H1 (cell line): Measurements from ENCODE around the gene AP1M1. TPM values are rescaled to one million over a fixed set of nuclear protein-coding genes. Genes with fewer than 3 reads are reported as not detected.

Source experiments
- CREB1 ChIP-seq: IDR thresholded peaks from 2 replicates; pipeline ENCODE4 v1.6.1; 2012; ENCODE audit warnings: inconsistent platforms
- SIRT6 ChIP-seq: IDR thresholded peaks from one replicate; pipeline ENCODE4 v1.7.1; 2012; ENCODE audit warnings: low read length, inconsistent platforms
- SP2 ChIP-seq: IDR thresholded peaks from 2 replicates; pipeline ENCODE4 v1.6.1; 2012; ENCODE audit warnings: mild to moderate bottlenecking, low read length, inconsistent platforms
- SRF ChIP-seq: IDR thresholded peaks from 2 replicates; pipeline ENCODE4 v1.6.1; 2011; ENCODE audit warnings: mild to moderate bottlenecking, low read depth, low read length, moderate library complexity
- TEAD4 ChIP-seq: IDR thresholded peaks from 2 replicates; pipeline ENCODE4 v1.6.1; 2012; ENCODE audit warnings: low read depth, low read length, inconsistent platforms, mixed read lengths
- polyA plus RNA-seq, 7 experiments: library from polyadenylated mRNA; depleted of rRNA in 3 of 7; stranded (reverse) in 5 of 7; unstranded in 2 of 7; fragments of >200 nt in 5 of 7; fragments of 200-250 nt in 2 of 7; gene quantifications; 1 replicate in 5 of 7; 2 replicates in 1 of 7; 4 replicates in 1 of 7; pipeline versions ENCODE4 v1.2.1 to v1.2.3, GENCODE V29; 2011 to 2013; ENCODE audit warnings: missing spikeins in 2 of 7, mixed read lengths in 2 of 7
- total RNA-seq: library from RNA; stranded (reverse); fragmentation: NEBNext Ultra II Directional; extraction: Animal tissue kit (Norgen Biotek cat#: 25700); gene quantifications from 2 replicates; pipeline ENCODE4 v1.2.1, GENCODE V29; 2021

Gene AP1M1
- total and polyA plus RNA-seq, 2 of the 8 experiments (the other 6 are each of a cell fraction or from before 2014, with no cell fraction given) = 30.9 to 37.5 TPM

DNA sequence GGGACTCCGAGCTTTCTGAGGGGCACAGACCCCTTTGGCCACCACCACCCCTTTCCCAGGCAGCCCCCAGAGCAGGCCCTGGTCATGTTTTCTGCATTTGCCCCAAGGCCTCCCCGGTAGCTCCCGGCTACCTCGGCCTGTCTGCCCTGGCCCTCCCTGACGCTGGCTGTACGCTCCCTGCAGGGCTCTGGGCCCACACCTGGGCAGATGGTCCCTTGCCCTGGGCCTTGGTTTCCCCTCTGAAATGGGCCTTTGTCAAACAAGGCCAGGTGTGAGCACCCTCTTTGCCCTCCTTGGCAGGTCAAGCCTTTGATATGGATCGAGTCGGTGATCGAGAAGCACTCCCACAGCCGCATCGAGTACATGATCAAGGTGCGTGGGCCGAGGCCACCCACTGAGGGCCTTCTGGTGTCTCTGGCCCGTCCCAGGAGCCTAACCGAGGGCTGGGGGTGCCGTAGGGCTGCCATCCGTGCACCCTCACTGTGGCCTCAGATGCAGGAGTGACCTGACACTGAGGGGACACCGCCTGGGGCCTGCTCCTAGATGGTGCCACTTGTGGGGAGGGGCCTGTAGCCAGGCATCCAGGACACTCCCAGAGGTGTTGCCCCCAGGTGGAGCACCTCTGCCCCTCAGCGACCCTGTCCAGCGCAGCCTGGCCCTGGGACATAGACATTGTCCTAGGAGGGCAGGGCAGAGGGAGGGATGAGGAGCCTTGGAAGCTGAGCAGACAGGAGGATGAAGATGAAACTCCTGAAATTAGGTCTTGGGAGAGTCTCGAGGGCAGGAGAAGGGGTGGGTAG, 30.3 kb downstream of the AP1M1 start (continued):
- no peak for TF ChIP-seq TEAD4
- no peak for TF ChIP-seq SRF
- TF ChIP-seq SIRT6 = no peak
- no peak for TF ChIP-seq CREB1
- TF ChIP-seq SP2 = no peak
